Activated CD4-positive, alpha-beta T cell treated with anti-CD3 and anti-CD28 coated beads, Interleukin-2, Interleukin-6, amounts not matched to agents 100 ng/mL and 50 ng/mL, durations not matched to agents 16 hours and 8 hours (primary cell): ENCODE measurements around the gene CGNL1.

Source experiments
- DNase-seq: peaks from one replicate; pipeline ENCODE4 v3.0.0-alpha.2; 2020

The CGNL1 gene

DNA sequence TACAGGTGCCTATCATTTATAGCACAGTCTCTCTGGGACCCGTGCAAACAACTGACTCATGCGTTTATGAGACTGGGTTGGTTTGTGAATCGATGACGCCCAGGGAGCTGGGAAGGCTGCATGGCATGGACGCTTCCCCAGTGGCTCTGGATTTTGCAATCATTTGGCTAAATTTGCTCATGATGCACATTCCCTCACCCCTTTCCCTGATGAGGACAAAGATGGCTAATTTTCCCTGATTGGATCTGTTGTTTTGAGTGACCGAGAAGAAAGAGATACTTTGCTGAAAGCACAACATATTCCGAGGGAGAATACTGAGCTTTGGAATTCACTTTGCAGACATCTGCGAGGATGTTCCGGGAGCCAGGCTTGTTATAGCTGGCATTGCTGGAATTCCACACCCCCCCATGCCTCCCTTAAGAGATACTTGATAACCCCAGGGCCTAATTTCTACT, 51.1 kb downstream of the CGNL1 start:
- no peak for DNase-seq

DNA sequence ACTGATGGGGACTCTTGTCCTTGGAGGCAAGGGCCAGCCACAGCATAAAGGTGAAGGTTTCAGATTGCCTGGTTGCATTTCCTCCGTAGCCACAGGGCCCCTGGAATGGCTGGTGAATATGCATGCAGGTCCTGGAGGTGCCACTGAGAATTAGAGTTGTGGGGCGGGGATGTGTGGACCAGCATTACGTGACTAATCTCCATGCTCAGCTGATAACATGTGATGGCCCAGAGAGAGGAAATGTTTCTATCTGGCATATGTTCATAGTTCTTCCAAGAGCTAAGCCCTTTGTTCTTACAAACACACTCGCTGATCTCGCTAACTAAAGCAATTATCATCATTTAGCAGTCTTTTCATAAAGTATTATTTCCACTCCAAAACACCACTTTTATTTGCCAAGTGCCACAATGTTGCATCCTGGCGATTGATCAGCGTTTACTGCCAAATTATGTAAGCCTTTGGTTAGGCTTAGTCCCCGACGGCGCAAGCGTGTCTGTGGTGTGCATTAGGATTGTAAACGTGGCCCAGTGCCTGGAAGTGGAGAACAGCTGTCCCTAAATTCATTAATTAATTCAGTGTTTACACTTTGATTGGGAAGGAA, 55.9 kb downstream of the CGNL1 start:
- no peak for DNase-seq

DNA sequence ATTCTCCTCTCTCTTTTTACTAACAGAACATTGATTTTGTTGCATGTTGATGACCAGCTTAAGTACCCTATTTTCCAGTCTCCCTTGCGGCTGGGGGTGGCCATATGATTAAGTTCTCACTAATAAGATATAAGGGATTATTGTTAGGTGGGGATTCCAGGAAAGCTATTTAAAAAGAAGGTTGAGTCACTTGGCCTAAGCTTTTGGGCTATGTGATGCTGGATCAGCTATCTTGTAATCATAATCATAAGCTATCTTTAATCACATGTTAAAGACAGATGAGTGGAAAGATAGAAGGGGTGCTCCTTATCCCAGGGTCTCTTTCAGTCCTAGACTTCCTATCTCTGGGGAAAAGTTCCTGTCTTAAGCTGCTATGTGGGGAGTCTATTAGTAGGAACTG, 59.9 kb downstream of the CGNL1 start:
- no peak for DNase-seq

DNA sequence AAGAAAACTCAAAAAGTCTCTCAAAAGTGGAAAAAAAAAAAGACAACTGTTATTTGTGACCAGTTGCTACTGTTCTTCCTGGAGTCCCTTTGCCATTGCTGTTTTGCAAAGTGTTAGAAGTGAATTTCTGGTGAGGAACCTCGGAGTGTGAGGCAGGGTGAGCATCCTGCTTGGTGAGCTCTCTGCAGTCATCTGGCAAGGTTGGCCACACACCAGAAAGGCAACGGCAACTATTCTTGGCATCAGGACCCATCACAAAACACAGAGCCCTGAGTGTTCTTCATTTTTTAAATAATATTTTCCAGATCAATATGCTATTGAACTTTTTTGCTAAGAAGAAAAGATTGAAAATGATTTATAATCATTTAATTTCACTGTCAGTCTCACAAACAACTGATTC, 60.7 kb downstream of the CGNL1 start:
- DNase-seq, result no peak

DNA sequence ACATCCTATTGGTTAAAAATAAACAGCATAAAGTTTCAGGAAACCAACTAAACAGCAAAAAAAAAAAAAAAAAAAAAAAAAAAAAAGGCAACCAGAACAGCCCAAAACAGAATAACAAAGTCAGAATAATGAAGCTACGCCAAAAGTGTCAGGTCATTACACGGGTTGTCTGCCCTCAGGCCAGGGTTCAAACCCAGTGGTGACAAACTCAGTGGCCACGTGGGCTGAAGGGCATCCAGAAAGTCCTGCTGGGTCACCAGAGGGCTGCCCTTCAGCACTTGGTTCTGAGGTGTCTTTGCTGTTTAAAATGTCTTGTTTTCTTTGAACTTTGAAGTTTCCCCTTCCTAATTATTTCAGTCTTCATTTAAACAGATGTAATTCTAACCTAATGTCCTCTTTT, 61.3 kb downstream of the CGNL1 start:
- no peak for DNase-seq

DNA sequence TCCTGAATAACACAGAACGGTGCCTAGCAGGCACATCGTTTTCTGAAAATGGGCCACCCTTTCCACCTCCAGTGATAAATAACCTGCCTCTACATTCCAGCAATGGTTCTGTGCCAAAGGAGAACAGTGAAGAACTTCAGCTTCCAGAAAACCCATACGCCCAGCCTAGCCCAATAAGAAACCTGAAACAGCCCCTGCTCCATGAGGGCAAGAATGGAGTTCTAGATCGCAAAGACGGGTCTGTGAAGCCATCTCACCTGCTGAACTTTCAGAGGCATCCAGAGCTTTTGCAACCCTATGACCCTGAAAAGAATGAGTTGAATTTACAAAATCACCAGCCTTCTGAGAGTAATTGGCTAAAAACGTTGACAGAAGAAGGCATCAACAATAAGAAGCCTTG, 61.9 kb downstream of the CGNL1 start:
- no peak for DNase-seq

DNA sequence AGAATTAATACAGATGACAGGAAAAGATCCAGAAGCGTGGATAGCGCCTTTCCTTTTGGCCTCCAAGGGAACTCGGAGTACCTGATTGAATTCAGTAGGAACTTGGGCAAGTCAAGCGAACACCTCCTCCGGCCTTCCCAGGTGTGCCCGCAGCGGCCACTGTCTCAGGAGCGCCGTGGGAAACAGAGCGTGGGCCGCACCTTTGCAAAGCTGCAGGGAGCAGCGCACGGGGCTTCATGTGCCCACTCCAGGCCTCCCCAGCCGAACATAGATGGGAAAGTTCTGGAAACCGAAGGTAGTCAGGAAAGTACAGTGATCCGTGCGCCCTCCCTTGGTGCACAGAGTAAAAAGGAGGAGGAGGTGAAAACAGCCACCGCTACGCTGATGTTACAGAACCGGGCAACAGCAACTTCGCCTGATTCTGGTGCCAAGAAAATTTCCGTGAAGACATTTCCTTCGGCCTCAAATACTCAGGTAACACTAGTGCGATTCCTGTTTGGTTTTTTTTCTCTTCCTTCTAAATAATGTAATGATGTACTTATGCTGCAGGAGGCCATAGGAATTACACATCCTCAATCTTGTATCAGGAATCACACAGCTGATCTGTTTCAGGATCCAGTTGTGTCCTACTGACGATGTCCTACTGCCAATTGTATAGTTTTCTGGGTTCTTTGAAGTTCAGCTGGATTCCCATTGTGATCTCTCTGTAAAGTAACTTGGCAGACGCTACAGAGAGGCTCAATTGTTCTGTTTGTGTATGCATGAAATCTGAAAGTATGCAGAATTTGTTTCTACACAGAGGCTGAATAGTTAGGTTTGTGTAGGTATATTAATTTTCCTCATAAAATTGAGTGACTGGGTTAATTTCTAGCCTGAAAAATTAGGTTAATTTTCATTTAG, 63.1 kb downstream of the CGNL1 start:
- no peak for DNase-seq

DNA sequence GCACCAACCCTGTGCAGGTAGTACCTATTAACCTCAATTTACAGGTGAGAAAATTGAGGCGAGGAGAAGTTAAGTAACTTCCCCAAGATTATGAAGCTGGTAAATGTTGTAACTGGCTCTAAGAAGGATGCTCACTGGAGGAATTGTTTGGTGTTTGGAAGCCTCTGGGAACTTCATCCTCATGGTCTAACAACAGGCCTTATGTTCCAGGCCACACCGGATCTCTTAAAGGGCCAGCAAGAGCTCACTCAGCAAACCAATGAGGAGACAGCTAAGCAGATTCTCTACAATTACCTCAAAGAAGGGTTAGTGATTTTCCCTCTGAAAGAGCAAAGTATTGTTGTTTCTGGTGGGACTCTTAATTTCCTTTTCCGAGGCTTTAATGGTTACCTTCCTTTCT, 63.9 kb downstream of the CGNL1 start:
- no peak for DNase-seq

DNA sequence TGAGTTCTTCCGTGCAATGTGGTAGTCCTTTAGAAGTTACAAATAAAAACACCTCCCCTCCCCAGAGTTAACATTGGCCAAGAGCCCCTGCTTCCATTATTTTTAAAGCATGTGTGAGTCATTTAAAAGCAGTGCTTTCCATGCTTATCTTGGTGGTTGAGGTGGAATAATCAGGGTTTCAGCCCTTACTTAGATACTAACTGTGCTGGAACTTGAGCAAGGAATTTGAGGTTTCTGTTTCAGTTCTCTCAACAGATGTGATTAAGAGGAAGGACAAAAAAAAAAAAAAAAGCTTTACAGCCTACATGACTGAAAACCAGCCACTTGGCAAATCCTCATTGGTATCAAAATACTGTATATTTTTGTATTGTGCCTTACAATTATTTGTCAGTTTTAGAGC, 64.5 kb downstream of the CGNL1 start:
- no peak for DNase-seq

DNA sequence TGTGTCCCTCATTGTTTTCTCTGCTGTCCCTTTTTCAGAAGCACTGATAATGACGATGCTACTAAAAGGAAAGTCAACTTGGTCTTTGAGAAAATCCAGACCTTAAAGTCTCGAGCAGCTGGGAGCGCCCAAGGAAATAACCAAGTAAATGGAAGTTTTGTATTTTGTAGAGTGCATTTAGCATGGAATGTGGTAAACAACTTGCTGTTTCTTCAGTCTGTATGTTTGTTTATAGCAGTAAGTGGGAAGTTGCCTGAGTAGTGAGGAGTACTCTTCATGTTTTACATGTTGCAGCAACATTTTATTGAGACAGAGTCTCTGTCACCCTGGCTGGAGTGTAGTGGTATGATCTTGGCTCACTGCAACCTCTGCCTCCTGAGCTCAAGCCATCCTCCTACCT, 66.0 kb downstream of the CGNL1 start:
- DNase-seq, result no peak

DNA sequence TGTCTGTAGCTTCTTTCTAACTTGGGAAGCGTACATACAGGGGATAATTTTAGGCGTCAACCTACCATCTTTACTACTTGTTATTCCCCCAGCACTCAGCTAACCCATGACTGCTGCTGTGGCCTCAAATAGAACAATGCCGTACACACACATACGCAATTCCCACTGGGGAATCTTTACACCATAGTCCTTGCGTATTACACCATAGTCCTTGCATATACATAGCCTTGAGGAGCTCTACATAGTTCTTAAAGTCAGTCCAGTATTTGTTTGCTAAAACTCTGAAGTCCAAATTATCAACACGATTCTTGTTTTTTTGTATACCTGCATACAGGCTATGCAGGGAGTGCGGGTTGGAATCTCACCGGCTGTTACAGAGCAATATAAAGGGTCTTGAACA, 67.2 kb downstream of the CGNL1 start:
- DNase-seq, result no peak

DNA sequence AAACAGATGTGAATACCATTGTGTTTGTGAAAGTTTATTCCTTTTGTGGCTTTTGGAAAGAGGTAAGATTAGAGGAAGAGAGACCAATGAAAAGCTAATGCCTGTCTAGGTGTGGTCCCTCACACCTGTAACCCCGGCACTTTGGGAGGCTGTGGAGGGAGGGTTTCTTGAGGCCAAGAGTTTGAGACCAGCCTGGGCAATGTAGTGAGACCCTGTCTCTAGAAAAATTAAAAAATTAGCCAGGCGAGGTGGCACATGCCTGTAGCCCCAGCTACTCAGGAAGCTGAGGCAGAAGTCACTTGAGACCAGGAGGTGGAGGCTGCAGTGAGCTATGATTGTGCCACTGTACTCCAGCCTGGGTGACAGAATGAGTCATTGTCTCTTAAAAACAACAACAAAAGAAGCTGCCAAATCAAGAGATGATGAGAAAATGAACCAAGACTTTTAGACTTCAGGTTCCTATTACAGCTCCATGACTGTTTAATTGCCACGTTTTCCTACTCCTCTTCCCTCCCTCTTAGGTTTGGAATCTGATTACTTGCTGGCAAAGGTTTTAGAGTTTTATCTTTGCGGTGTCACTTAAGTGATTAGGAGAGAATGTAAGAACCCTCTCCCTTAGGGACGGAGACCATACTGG, 68.7 kb downstream of the CGNL1 start:
- no peak for DNase-seq

DNA sequence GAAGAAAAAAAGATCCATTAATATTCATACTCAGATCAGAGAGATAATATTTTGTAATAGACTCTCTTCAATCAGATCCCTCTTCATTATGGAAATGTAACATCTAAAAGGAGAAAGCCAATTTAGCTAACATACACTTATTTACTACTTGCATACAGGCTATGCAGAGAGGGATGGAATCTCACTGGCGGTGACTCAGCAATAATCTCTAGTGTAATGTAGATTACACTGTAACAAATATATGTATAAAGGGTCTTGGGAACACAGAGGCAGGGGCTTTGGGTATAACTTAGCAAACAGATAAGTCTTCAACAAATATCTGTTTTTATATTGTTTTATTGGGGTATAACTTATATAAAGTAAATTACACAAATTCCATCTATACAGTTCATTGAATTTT, 69.6 kb downstream of the CGNL1 start:
- DNase-seq, result no peak

DNA sequence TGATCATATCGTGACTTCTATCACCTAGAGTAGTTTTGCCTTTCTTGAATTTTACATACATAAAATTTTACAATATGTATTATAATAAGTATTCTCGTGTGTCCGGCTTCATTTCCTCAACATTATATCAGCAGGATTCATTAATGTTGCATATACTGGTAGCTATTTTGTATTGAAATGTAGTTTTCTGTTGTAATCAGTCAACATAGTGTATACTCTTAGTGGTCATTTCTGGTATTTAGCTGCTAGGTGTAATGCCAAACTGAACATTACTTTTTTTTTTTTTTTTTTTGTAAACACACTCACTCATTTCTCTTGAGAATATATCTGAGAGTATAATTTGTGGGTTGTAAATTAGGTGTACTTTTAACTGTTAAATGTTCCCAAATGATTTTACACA, 70.1 kb downstream of the CGNL1 start:
- no peak for DNase-seq

DNA sequence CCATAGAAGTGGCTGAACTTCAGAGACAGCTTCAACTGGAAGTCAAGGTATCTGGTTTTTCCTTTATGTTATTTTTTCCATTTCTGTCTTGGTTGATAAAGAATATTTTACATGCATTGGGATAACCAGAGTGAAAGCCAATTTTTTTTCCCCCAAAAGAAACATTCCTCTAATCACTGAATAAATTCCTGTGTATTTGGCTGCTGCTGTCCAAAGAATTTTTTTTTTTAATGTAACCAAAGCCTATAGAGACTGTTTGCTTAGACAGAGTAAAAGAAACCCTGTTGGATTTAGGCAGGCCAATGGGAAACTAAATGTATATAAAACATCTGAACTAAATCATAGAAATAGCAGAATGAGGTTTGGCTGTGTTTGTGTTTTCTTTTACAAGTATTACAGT, 75.2 kb downstream of the CGNL1 start:
- no peak for DNase-seq

DNA sequence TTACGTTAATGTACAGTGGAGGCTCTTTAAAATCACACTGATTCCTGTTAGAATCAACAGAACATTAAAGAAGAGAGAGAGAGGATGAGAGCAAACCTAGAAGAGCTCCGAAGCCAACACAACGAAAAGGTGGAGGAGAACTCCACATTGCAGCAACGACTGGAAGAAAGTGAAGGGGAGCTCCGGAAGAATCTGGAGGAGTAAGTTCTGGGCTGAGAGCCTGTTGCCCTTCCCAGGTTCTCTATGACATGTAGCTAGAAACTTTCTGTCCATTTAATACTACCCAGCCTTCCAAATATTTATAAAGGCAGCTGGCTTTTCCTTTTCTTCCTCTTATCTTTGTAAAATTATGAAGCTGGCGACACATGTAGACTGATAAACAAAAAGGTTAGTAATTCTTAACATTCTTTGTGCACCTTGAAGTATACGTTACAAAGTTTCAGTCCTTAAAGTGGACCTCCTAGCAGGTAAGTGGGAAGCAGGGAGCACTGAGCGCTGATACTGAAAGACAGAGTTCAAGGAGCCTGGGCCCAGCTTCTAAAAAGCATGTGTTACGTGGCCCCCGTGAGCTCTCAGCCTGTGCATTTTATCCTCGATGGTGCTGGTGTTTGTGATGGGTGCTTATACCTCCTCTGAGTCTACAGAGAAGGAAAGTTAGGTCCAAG, 75.9 kb downstream of the CGNL1 start:
- DNase-seq, result no peak

DNA sequence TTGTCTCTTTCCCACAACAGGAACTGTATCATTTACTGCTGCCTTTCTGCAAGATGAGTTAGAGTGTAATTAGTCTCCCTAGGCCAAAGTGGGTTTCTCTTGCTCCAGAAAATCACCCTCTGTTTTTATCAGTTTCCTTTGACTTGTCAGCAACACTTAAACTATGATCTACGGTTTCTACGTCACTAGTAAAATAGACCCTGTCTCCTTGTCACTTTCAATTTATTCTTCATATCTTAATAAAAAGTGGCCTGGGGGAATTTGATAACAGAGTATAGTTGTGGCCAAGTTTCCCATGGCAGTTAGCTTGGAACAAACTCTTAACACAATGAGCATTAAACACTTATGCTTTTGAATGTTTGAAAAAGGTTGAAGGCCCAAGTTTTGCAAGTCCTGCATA, 79.6 kb downstream of the CGNL1 start:
- DNase-seq, result no peak

DNA sequence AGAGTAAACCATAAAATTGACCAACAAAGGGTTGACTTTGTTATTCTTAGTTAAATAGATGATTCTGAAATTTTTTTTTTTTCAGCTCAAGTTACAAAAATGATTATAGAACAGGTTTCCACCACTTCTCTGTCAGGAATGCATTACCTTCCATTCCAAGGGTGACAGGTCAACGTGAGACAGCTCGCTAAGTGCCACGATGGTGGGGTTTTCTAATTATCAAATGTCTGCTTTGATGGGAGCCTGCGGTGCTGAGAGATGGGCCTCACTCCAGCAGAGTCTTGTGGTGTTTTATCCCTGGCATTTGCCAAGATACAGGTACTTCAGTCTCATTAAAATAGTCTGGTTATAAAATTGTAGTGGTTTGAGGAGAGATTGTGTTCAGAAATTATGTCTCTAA, 80.3 kb downstream of the CGNL1 start:
- no peak for DNase-seq

DNA sequence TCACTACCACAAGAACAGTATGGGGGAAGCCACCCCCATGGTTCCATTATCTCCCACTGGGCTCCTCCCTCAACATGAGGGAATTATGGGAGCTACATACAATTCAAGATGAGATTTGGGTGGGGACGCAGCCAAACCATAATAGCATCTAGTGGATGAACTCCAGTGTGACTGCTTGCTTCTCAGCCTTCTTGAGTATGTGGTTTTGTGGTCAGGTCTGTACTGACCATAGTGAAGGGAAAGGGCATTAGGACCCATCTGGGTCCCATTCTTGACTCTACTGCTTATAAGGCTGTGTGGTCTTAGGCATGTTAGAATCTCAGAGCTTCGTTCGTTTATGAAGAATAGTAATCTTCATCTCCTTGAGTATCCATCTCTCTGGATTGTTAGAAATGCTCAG, 81.4 kb downstream of the CGNL1 start:
- DNase-seq, result no peak

DNA sequence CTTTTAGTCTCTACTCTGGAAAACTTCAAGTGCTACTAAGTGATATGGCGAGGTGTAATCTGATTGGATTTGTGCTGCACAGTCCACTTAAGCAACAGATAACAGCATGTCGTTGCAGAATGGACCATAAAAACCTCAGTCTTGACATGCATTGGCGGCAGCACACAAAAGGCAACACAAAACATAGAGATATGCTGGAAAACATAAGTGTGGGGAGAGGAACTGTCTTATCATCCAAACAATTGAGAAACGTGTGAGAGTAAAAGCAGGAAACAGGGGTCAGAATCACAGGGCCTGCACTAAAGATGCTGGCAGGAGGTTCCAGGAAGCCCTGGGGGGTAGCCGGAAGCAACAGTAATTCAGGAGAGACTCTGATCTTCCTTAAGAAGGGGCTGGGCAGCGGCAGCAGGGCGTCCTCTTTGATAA, 82.1 kb downstream of the CGNL1 start:
- no peak for DNase-seq

DNA sequence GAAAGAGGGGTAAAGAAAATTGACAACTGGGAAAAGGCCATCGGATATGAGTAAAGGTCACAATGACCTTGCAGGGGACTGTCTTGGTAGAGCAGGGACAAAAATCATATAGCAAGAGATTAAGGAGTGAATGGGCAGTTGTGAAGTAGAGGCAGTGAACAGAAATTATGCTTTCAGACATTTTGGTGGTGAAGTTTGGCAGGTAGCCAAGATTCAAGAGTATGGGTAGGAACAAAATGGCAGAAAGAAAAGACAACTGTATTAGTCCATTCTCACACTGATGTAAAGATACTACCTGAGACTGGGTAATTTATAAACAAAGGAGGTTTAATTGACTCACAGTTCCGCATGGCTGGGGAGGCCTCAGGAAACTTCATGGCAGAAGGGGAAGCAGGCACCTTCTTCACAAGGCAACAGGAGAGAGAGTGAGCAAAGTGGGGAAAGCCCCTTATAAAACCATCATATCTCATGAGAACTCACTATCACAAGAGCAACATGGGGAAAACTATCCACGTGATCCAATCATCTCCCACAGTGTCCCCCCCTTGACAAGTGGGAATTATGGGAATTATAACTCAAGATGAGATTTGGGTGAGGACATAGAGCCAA, 84.0 kb downstream of the CGNL1 start:
- no peak for DNase-seq

DNA sequence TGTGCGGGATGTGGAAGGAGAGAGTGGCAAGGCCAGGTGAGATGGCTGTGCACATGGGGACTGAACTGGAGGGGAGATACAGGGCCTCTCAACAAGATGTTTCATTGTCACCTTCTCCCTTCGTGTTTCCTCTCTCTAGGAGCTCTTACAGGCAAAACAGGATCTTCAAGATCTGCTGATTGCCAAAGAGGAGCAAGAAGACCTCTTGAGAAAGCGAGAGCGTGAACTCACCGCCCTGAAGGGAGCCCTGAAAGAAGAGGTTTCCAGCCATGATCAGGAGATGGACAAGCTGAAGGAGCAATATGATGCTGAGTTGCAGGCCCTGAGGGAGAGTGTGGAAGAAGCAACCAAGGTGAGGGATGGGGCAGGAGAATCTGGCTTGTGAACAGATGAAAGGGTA, 85.2 kb downstream of the CGNL1 start:
- no peak for DNase-seq

DNA sequence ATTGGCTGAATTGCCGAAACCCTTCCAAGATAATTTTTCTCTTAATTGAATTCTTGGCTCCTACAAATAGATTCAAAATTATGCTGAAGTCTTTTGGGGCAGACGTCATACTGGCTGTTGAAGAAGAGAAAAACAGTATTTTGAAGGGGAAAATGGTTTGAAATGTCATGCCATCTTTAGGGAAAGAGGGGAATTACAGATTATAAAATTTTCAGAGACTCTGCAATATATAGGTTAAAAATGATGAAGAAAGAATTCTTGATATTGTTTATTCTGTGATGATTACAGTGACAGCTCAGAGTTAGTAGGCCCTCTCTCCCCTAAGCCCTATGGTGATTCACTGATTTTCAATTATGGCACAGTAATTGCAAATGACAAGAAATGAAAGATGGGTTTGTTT, 86.1 kb downstream of the CGNL1 start:
- no peak for DNase-seq
